Measurements from ENCODE around the gene AP3M1.

Gene AP3M1

GRCh38 chr10:74076961-74077360 is 73.7 kb downstream of the AP3M1 start:
- no peak overlapping the region for H3K4me3 Mint-ChIP-seq
- no peak for DNase-seq
- CTCF ChIA-PET, result interaction anchor here (1.2 to 3.0 kb wide), 5 partner anchors 18 to 191 kb away, joined by 3 to 12 read pairs (median 4); no protein-coding TSS in a partner anchor
- no peaks in the 10 kb centered on the region for H3K27me3 Mint-ChIP-seq
- H3K9me3 Mint-ChIP-seq, result no peaks in the 10 kb centered on the region
- no peak overlapping the region for H3K27ac Mint-ChIP-seq
- H3K4me1 Mint-ChIP-seq, result peaks cover 14% of the 10 kb centered on the region
- peaks cover 43% of the 10 kb centered on the region for H3K36me3 Mint-ChIP-seq

GRCh38 chr10:74075906-74076305 is 74.7 kb downstream of the AP3M1 start:
- no peak overlapping the region for H3K4me3 Mint-ChIP-seq
- CTCF ChIA-PET, result interaction anchor here (1.1 to 3.0 kb wide), 5 partner anchors 27 to 190 kb away, joined by 3 to 12 read pairs (median 4); no protein-coding TSS in a partner anchor
- H3K27ac Mint-ChIP-seq, result no peak overlapping the region
- H3K9me3 Mint-ChIP-seq, result no peaks in the 10 kb centered on the region
- no peaks in the 10 kb centered on the region for H3K27me3 Mint-ChIP-seq
- peaks cover 44% of the 10 kb centered on the region for H3K36me3 Mint-ChIP-seq
- peaks cover 11% of the 10 kb centered on the region for H3K4me1 Mint-ChIP-seq
- DNase-seq, result no peak

GRCh38 chr10:74072503-74072902 is 78.1 kb downstream of the AP3M1 start:
- CTCF ChIA-PET, result no interaction called here
- Mint-ChIP-seq H3K27me3 (no peaks in the 10 kb centered on the region), H3K36me3 (peaks cover 40% of the 10 kb centered on the region), H3K4me1 (peaks cover 2% of the 10 kb centered on the region), H3K27ac (no peak overlapping the region), H3K9me3 (no peaks in the 10 kb centered on the region), H3K4me3 (no peak overlapping the region)
- no peak for DNase-seq

- H3K36me3 Mint-ChIP-seq, result peaks cover 39% of the 10 kb centered on the region
- DNase-seq, result no peak
- H3K9me3 Mint-ChIP-seq, result no peaks in the 10 kb centered on the region
- no peaks in the 10 kb centered on the region for H3K4me1 Mint-ChIP-seq
- no peak overlapping the region for H3K27ac Mint-ChIP-seq
- H3K4me3 Mint-ChIP-seq, result no peak overlapping the region
- CTCF ChIA-PET, result interaction anchor here (1.1 kb wide), 1 partner anchor 191 kb away, joined by 3 read pairs; no protein-coding TSS in a partner anchor
- H3K27me3 Mint-ChIP-seq, result no peaks in the 10 kb centered on the region
Observed at GRCh38 chr10:74071157-74071556, 79.5 kb downstream of the AP3M1 start.
